Measurements from ENCODE around the gene WWOX.
A peak's percentile ranks its signal among the peaks of the same experiment; 100 is the strongest.

Gene WWOX

GRCh38 chr16:78750611-78751010 lies 651.2 kb downstream of the WWOX start:
- DNase-seq, result no peak

- no peak for DNase-seq
These were observed 652.1 kb downstream of the WWOX start for GRCh38 chr16:78751601-78752000.

GRCh38 chr16:78754713-78755112 lies 655.3 kb downstream of the WWOX start:
- no peak for DNase-seq

GRCh38 chr16:78755751-78756661 lies 656.6 kb downstream of the WWOX start:
- no peak for DNase-seq

- no peak for DNase-seq
These were observed 660.1 kb downstream of the WWOX start for GRCh38 chr16:78759596-78759995.

- DNase-seq, result no peak
These were observed 661.2 kb downstream of the WWOX start for GRCh38 chr16:78760611-78761010.

GRCh38 chr16:78761427-78761826 lies 662.0 kb downstream of the WWOX start:
- no peak for DNase-seq

- no peak for DNase-seq
These were observed 662.8 kb downstream of the WWOX start for GRCh38 chr16:78762222-78762621.

- no peak for DNase-seq
These were observed 664.5 kb downstream of the WWOX start for GRCh38 chr16:78763821-78764440.

GRCh38 chr16:78764478-78764877 lies 665.0 kb downstream of the WWOX start:
- DNase-seq, result no peak

- DNase-seq, result no peak
These were observed 668.8 kb downstream of the WWOX start for GRCh38 chr16:78768226-78768625.

- no peak for DNase-seq
These were observed 669.3 kb downstream of the WWOX start for GRCh38 chr16:78768718-78769117.

- DNase-seq, result peak; percentile 51
These were observed 671.1 kb downstream of the WWOX start for GRCh38 chr16:78770353-78771091.

GRCh38 chr16:78773291-78773702 lies 673.8 kb downstream of the WWOX start:
- peak; percentile 31 for DNase-seq

- DNase-seq, result no peak
These were observed 674.3 kb downstream of the WWOX start for GRCh38 chr16:78773706-78774105.

- no peak for DNase-seq
These were observed 675.7 kb downstream of the WWOX start for GRCh38 chr16:78775161-78775561.

GRCh38 chr16:78778101-78779004 lies 678.9 kb downstream of the WWOX start:
- no peak for DNase-seq

- DNase-seq, result no peak
These were observed 681.4 kb downstream of the WWOX start for GRCh38 chr16:78780808-78781207.

GRCh38 chr16:78782572-78782971 lies 683.1 kb downstream of the WWOX start:
- no peak for DNase-seq

GRCh38 chr16:78783570-78784079 lies 684.2 kb downstream of the WWOX start:
- DNase-seq, result no peak

GRCh38 chr16:78784771-78785170 lies 685.3 kb downstream of the WWOX start:
- DNase-seq, result no peak

GRCh38 chr16:78785218-78785617 lies 685.8 kb downstream of the WWOX start:
- DNase-seq, result no peak

Data from femur (tissue), 1 donor.